AG04449 (cell line): ENCODE results near the gene CEP192.

Experiments
- CTCF ChIA-PET: fragments of 350-600 bp; formaldehyde crosslinking; extraction: SDS; loops from one replicate; lab custom pipeline; 2021; ENCODE audit warnings: antibody characterized with exemption; lab: Yijun Ruan, JAX
- POLR2A ChIA-PET: fragments of 400-600, 350-600 bp; formaldehyde crosslinking; extraction: SDS; loops from one replicate; lab custom pipeline; 2020; ENCODE audit warnings: antibody characterized with exemption, inconsistent platforms; lab: Yijun Ruan, JAX
- DNase-seq: peaks from one replicate; pipeline ENCODE4 v3.0.0-alpha.2; 2010; ENCODE audit warnings: low read depth, low spot score
- H3K4me3 ChIP-seq: 2 replicates; pipeline ENCODE4 v1.5.1; 2011; ENCODE audit warnings: low read depth, mild to moderate bottlenecking, control low read depth, low read length
- CTCF ChIP-seq: IDR thresholded peaks from one replicate; pipeline ENCODE4 v1.5.1; 2011; ENCODE audit warnings: mild to moderate bottlenecking, moderate library complexity, low read length, control low read depth, inconsistent platforms; ENCODE audit not compliant: insufficient read depth; ENCODE audit errors: missing control alignments

Gene CEP192

GRCh38 chr18:13145636-13146190 is 154.6 kb downstream of the CEP192 start:
- no peak overlapping the region for H3K4me3 ChIP-seq
- DNase-seq: no peak
- ChIA-PET POLR2A (no interaction called here), CTCF (interaction anchor here (3.1 kb wide), 1 partner anchor 14 kb away, joined by 15 read pairs; no protein-coding TSS in a partner anchor)
- no peak for TF ChIP-seq CTCF

GRCh38 chr18:13147130-13147529 is 156.0 kb downstream of the CEP192 start:
- CTCF ChIA-PET: no interaction called here
- no peak overlapping the region for H3K4me3 ChIP-seq
- no peak for DNase-seq
- POLR2A ChIA-PET: no interaction called here
- no peak for TF ChIP-seq CTCF

GRCh38 chr18:13151656-13152055 is 160.5 kb downstream of the CEP192 start:
- DNase-seq: no peak
- ChIA-PET POLR2A (no interaction called here), CTCF (interaction anchor here (1.5 kb wide), 1 partner anchor 8 kb away, joined by 6 read pairs; no protein-coding TSS in a partner anchor)
- no peak for TF ChIP-seq CTCF
- no peak overlapping the region for H3K4me3 ChIP-seq

- POLR2A ChIA-PET: no interaction called here
- DNase-seq: no peak
- no peak for TF ChIP-seq CTCF
- H3K4me3 ChIP-seq: no peak overlapping the region
- CTCF ChIA-PET: interaction anchor here (0.8 to 4.1 kb wide), 17 partner anchors 9 to 475 kb away, joined by 3 to 30 read pairs (median 5); no protein-coding TSS in a partner anchor
These were observed 167.3 kb downstream of the CEP192 start for GRCh38 chr18:13158428-13158827.

- CTCF ChIA-PET: interaction anchor here (0.6 to 4.1 kb wide), 39 partner anchors 8 to 437 kb away, joined by 3 to 30 read pairs (median 5); no protein-coding TSS in a partner anchor
- peak; percentile 46 for TF ChIP-seq CTCF
- H3K4me3 ChIP-seq: no peak overlapping the region
- DNase-seq: peak; percentile 17
- POLR2A ChIA-PET: no interaction called here
These were observed 168.4 kb downstream of the CEP192 start for GRCh38 chr18:13159579-13159978.

GRCh38 chr18:13161276-13161899 is 170.2 kb downstream of the CEP192 start:
- ChIA-PET CTCF (interaction anchor here (0.9 to 4.1 kb wide), 6 partner anchors 11 to 162 kb away, joined by 3 to 30 read pairs (median 10); no protein-coding TSS in a partner anchor), POLR2A (no interaction called here)
- TF ChIP-seq CTCF: no peak
- no peak for DNase-seq
- H3K4me3 ChIP-seq: no peak overlapping the region
